ENCODE results near the gene PPP6R3.

Gene PPP6R3

GRCh38 chr11:68655406-68655805 lies 194.9 kb downstream of the PPP6R3 start:
- DNase-seq (ENCODE audit: low read depth), result no peak
- TF ChIP-seq MYC (IDR thresholded peaks at IDR 0.05; ENCODE audit: low read depth, low read length) (no peak), MAX (IDR thresholded peaks at IDR 0.05; ENCODE audit: low read depth, low read length) (no peak), CTCF (IDR thresholded peaks at IDR 0.05; ENCODE audit: low read depth, low read length) (no peak), POLR2A (IDR thresholded peaks at IDR 0.05; ENCODE audit: extremely low read depth, insufficient read length) (no peak)

GRCh38 chr11:68655806-68656205 lies 195.3 kb downstream of the PPP6R3 start:
- TF ChIP-seq POLR2A (IDR thresholded peaks at IDR 0.05; ENCODE audit: extremely low read depth, insufficient read length) (no peak), MYC (IDR thresholded peaks at IDR 0.05; ENCODE audit: low read depth, low read length) (no peak), MAX (IDR thresholded peaks at IDR 0.05; ENCODE audit: low read depth, low read length) (no peak), CTCF (IDR thresholded peaks at IDR 0.05; ENCODE audit: low read depth, low read length) (no peak)
- no peak for DNase-seq (ENCODE audit: low read depth)
- no peak overlapping the region for H3K4me3 ChIP-seq (ENCODE audit: low read depth, low read length)

More at GRCh38 chr11:68655406-68655805, 194.9 kb downstream of the PPP6R3 start:
- H3K4me3 ChIP-seq (ENCODE audit: low read depth, low read length), result no peak overlapping the region

GRCh38 chr11:68657021-68657780 lies 196.6 kb downstream of the PPP6R3 start:
- no peak for TF ChIP-seq MAX (IDR thresholded peaks at IDR 0.05; ENCODE audit: low read depth, low read length)
- TF ChIP-seq CTCF (IDR thresholded peaks at IDR 0.05; ENCODE audit: low read depth, low read length), result no peak
- no peak for TF ChIP-seq POLR2A (IDR thresholded peaks at IDR 0.05; ENCODE audit: extremely low read depth, insufficient read length)
- no peak for TF ChIP-seq MYC (IDR thresholded peaks at IDR 0.05; ENCODE audit: low read depth, low read length)
- H3K4me3 ChIP-seq (ENCODE audit: low read depth, low read length), result no peak overlapping the region
- no peak for DNase-seq (ENCODE audit: low read depth)

GRCh38 chr11:68658097-68658496 lies 197.5 kb downstream of the PPP6R3 start:
- no peak overlapping the region for H3K4me3 ChIP-seq (ENCODE audit: low read depth, low read length)
- no peak for DNase-seq (ENCODE audit: low read depth)
- TF ChIP-seq MAX (IDR thresholded peaks at IDR 0.05; ENCODE audit: low read depth, low read length), result no peak
- TF ChIP-seq MYC (IDR thresholded peaks at IDR 0.05; ENCODE audit: low read depth, low read length), result no peak
- no peak for TF ChIP-seq POLR2A (IDR thresholded peaks at IDR 0.05; ENCODE audit: extremely low read depth, insufficient read length)
- TF ChIP-seq CTCF (IDR thresholded peaks at IDR 0.05; ENCODE audit: low read depth, low read length), result no peak

- no peak overlapping the region for H3K4me3 ChIP-seq (ENCODE audit: low read depth, low read length)
- no peak for DNase-seq (ENCODE audit: low read depth)
- TF ChIP-seq CTCF (IDR thresholded peaks at IDR 0.05; ENCODE audit: low read depth, low read length), result no peak
- no peak for TF ChIP-seq MYC (IDR thresholded peaks at IDR 0.05; ENCODE audit: low read depth, low read length)
- no peak for TF ChIP-seq POLR2A (IDR thresholded peaks at IDR 0.05; ENCODE audit: extremely low read depth, insufficient read length)
- no peak for TF ChIP-seq MAX (IDR thresholded peaks at IDR 0.05; ENCODE audit: low read depth, low read length)
Observed at GRCh38 chr11:68658661-68659060, 198.1 kb downstream of the PPP6R3 start.
